ENCODE measurements around the gene CCDC192.

Gene CCDC192

GRCh38 chr5:127810017-127810416, 106.8 kb downstream of the CCDC192 start:
- DNase-seq (ENCODE audit: low read depth), result no peak

DNA sequence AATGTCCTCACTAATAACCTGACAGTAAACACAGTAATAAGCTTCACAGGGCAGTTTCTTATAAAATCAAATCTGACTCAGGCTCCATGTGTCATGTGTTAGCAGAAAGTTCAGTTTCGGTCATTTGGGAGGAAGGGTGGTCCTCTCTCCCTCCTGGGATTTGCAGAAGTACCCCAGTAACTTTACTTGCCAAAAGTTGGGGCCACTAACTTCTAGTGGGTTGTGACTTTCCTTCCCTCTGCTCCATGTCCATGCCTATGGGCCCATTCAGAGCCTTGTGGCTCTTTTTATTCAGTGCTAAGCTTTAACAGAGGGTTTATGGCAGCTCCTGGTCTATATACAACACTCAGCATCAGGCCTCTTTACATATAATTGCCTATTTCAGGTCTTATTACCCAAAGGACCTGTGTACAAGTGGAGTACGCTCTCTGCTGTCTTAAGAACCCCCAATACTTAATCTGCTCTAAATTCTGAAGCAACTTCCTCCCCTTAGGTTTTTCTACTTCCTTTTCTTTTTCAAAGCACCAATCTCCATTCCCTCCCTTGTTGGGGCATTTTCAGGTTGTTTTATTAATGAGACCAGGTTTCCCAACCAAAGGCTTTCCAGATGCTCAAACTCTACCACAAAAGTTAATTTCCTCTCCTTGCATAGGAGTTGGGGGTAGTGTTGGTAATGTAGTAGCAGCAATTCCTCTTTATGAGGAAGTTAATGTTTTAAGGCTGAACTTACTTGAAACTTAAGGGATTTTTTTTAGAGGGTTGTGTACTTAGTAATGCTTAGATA, 107.7 kb downstream of the CCDC192 start:
- DNase-seq (ENCODE audit: low read depth), result no peak

DNA sequence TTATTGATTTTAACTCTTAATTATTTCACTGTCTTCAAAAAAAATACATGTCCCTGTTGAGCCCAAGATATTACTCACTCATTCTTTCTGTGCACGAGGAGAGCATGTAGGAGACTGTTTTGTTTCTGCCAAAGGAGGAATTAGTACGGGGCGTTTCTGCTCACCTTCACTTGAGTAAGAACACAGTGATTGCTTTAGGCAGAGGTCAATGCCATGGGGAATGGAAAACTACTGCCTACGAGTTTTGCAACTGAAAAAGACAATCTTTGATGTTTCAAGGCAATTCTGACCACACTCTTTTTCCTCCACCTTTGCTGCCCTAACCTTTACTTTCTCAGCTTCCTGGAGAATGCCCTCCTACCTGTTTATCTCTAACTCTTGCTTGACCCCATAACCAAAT, 109.4 kb downstream of the CCDC192 start:
- no peak for DNase-seq (ENCODE audit: low read depth)

DNA sequence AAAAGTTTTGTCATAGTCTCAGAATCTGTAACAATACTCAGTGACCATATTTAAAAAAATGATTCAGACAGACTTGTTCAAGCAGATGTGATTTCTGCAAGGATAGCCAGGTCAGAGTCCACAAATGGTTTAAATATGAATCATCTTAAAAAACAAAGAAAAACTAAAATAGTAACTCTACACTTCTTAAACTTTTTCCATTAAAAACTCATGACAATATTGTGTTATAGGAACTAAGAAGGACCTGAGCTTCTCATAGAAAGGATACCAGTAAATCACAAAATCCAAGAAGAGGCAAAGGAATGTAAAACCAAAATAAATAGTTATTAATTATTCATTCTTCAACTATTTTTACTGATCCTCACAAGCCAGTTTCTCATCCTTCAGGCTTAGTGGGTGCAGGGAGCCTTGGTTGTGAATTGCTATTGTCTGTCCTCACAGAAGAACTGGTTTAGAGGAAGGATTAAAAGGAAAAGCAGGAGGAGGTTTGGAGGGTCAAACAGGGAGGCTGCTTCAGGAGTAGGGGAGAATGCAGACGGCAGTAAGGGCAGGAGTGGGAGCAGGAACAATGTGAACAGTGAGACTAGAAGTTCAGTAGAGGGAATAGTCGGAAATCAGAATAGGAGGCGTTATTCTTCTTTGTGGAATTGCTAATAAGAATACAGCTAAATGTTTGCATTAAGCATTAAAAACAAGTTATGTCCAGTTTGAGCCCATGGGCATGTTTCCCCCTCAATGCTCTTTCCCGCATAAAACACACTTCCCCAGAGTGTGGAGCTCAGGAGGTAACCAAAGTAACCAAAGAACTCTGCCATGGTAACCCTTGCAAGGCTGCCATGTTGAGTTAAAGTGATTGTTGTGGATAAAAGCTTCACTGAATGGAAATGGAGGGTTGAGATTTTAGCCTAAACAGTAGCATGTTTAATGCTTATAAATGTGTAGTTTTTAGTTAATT, 110.7 kb downstream of the CCDC192 start:
- DNase-seq (ENCODE audit: low read depth), result no peak

DNA sequence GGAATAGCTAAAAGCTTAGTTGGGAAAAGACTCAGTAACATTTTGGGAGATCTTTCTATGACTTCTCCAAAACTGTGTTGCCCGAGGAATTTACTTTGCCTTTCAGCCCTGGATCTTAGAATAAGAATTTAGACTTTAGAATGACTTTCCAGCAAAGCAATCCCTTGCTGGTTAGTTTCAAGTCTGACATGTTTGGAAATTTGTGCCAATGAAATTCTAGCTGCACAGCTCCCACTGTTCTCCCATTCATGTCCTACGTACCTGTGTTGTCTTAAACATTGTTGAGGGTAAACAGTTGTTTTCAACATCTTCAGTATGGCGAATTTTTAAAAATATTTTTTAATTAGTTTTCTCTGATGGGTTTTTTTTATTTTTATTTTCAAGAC, 111.4 kb downstream of the CCDC192 start:
- no peak for DNase-seq (ENCODE audit: low read depth)

- no peak for DNase-seq (ENCODE audit: low read depth)
Measured at GRCh38 chr5:127820910-127821553, 117.8 kb downstream of the CCDC192 start.

GRCh38 chr5:127821896-127822295, 118.7 kb downstream of the CCDC192 start:
- DNase-seq (ENCODE audit: low read depth), result no peak

- no peak for DNase-seq (ENCODE audit: low read depth)
Measured at GRCh38 chr5:127824126-127824525, 120.9 kb downstream of the CCDC192 start.

DNA sequence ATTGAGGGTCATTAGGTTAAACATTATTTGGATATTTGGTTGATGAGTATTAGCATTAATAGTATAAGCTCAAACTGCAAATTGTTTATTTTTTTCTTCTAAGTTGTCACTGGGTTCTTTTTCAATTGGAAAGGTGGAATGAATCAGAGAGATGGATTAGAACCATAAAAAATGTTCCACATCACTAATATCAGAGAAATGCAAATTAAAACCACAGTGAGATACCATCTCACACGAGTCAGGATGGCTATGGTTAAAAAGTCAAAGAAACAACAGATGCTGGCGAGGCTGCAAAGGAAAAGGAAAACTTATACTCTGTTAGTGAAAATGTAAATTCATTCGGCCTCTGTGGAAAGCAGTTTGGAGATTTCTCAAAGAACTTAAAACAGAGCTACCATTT, 122.8 kb downstream of the CCDC192 start:
- no peak for DNase-seq (ENCODE audit: low read depth)

GRCh38 chr5:127827451-127827850, 124.3 kb downstream of the CCDC192 start:
- no peak for DNase-seq (ENCODE audit: low read depth)

GRCh38 chr5:127830157-127830556, 127.0 kb downstream of the CCDC192 start:
- DNase-seq (ENCODE audit: low read depth), result no peak

GRCh38 chr5:127830829-127831598, 127.8 kb downstream of the CCDC192 start:
- no peak for DNase-seq (ENCODE audit: low read depth)

- no peak for DNase-seq (ENCODE audit: low read depth)
Measured at GRCh38 chr5:127832067-127832466, 128.9 kb downstream of the CCDC192 start.

GRCh38 chr5:127834094-127834531, 130.9 kb downstream of the CCDC192 start:
- no peak for DNase-seq (ENCODE audit: low read depth)

- DNase-seq (ENCODE audit: low read depth), result no peak
Measured at GRCh38 chr5:127834554-127834953, 131.4 kb downstream of the CCDC192 start.

- no peak for DNase-seq (ENCODE audit: low read depth)
Measured at GRCh38 chr5:127838661-127839060, 135.5 kb downstream of the CCDC192 start.

GRCh38 chr5:127839072-127839471, 135.9 kb downstream of the CCDC192 start:
- DNase-seq (ENCODE audit: low read depth), result no peak

DNA sequence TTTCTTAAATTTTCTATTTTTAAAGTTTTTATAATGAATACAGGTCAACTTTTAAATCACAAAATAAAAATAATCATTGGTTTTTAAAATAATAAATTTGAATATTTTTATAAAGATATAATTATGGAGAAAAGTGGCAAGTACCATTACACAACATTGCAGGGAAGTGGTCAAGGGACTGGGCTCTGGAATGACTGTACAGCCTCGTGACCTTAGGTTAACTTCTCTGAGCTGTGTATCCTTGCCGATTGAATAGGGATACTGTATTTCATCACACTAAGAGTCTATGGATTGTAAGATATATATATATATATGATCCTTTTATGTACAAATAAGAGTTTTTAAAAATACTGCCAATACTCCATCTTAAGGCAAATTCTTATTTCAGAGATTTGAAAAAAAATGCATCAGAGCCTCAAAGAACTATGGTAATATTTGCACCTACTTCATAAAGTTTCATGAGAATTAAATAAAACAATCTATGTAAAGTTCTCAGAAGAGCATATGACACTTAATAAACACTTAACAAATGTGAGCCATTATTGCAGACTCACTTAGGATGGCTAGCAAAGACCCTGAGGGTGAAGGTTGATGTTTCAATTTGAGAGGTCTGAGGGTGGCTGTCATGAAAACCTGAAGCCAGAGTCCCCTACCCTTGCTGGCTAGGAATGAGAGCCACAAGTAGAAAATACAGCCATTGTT, 136.5 kb downstream of the CCDC192 start:
- no peak for DNase-seq (ENCODE audit: low read depth)

DNA sequence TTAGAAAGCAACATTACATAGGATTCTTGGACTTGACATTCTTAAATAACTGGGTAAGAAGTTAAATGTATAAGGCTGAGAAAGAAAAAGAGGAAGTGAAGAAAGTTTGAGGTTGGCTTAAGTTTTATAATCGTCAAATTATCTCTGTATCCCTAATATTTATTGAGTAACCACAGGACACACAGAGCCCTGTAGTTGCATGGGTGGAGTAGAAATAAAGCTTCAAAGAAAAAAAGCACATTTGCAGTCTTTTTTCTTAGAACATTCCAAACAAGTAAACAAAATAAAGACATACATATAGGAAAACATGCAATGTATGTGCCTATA, 137.0 kb downstream of the CCDC192 start:
- DNase-seq (ENCODE audit: low read depth), result no peak

GRCh38 chr5:127840809-127841208, 137.6 kb downstream of the CCDC192 start:
- no peak for DNase-seq (ENCODE audit: low read depth)

GRCh38 chr5:127844581-127845021, 141.4 kb downstream of the CCDC192 start:
- no peak for DNase-seq (ENCODE audit: low read depth)
